Lung (tissue), 12 donors: ENCODE data around the gene FTCDNL1. TPM values are rescaled to one million over a fixed set of nuclear protein-coding genes. Genes with fewer than 3 reads are reported as not detected.

Experiments used
- ATAC-seq: fragments of 200-7000 bp; cut with Tn5 transposase; one replicate; pipeline ENCODE4 v1.9.1; 2020; ENCODE audit warnings: moderate number of reproducible peaks; ENCODE audit not compliant: insufficient read depth, low FRiP score
- DNase-seq, 3 donors: peaks; one replicate each; pipeline ENCODE4 v3.0.0-alpha.2; 2013 to 2017
- H3K27ac ChIP-seq, 2 donors: one replicate each; pipeline ENCODE4 v1.5.1; 2013; ENCODE audit warnings: mild to moderate bottlenecking in 2 of 2, moderate library complexity in 2 of 2, control low read depth in 1 of 2, inconsistent platforms in 1 of 2, low read depth in 1 of 2, low read length in 1 of 2
- H3K27me3 ChIP-seq, 3 donors: one replicate each; pipeline ENCODE4 v1.5.1; 2013; ENCODE audit warnings: low read length in 2 of 3; ENCODE audit not compliant: control insufficient read depth in 3 of 3, insufficient read depth in 3 of 3
- H3K36me3 ChIP-seq, 4 donors: one replicate each; pipeline ENCODE4 v1.5.1; 2013; ENCODE audit warnings: low read length in 4 of 4, mild to moderate bottlenecking in 1 of 4, moderate library complexity in 1 of 4; ENCODE audit not compliant: control insufficient read depth in 4 of 4, insufficient read depth in 4 of 4
- H3K4me1 ChIP-seq, 5 donors: one replicate each; pipeline ENCODE4 v1.5.1; 2013; ENCODE audit warnings: low read length in 5 of 5, mild to moderate bottlenecking in 2 of 5, moderate library complexity in 1 of 5; ENCODE audit not compliant: control insufficient read depth in 5 of 5, insufficient read depth in 5 of 5
- H3K4me3 ChIP-seq: one replicate; pipeline ENCODE4 v1.5.1; 2013; ENCODE audit warnings: mild to moderate bottlenecking, control low read depth, moderate library complexity
- H3K9ac ChIP-seq, 2 donors: one replicate each; pipeline ENCODE4 v1.5.1; 2013; ENCODE audit warnings: low read length in 2 of 2, control low read depth in 1 of 2; ENCODE audit not compliant: insufficient read depth in 1 of 2
- H3K9me3 ChIP-seq, 4 donors: one replicate each; pipeline ENCODE4 v1.5.1; 2013; ENCODE audit warnings: low read length in 3 of 4, mild to moderate bottlenecking in 1 of 4, moderate library complexity in 1 of 4; ENCODE audit not compliant: control insufficient read depth in 4 of 4, insufficient read depth in 3 of 4
- CTCF ChIP-seq: IDR thresholded peaks from 2 replicates; pipeline ENCODE4 v1.5.1; 2012; ENCODE audit warnings: mild to moderate bottlenecking; ENCODE audit errors: control extremely low read depth, extremely low read depth
- WGBS, 2 donors: extraction: QIAGEN DNeasy Blood & Tissue Kit; methylation state at CpG; one replicate each; pipeline ENCODE4 v1.1.7; 2013; 5-methylcytosine and 5-hydroxymethylcytosine counted together
- polyA plus RNA-seq, 2 donors: library from polyadenylated mRNA; stranded (reverse); fragments of 200-250 nt; gene quantifications; one replicate each; pipeline ENCODE4 v1.2.1, GENCODE V29; 2013
- total RNA-seq, 2 donors: library from RNA; depleted of rRNA in 1 of 2; stranded (reverse); fragments of >200 nt in 1 of 2; gene quantifications; one replicate each; pipeline ENCODE4 v1.2.1, GENCODE V29; 2014 to 2021
- donor health status: control.
- donor health status: control.
- donor health status: Bipolar disorder and iron deficiency.
- donor health status: healthy.
- donor health status: DM: yes; HTN: yes; CAD: no.

The FTCDNL1 gene
- total and polyA plus RNA-seq, 4 donors = 1.3 to 2.8 (median 1.8) TPM

- Histone ChIP-seq H3K9ac (no peak overlapping the region), H3K9me3 (no peaks in the 10 kb centered on the region), H3K36me3 (no peaks in the 10 kb centered on the region), H3K27me3 (no peaks in the 10 kb centered on the region), H3K27ac (no peak overlapping the region), H3K4me3 (no peak overlapping the region), H3K4me1 (peaks cover 0 to 18% (median 0%) of the 10 kb centered on the region in 5 donors)
- no peak for TF ChIP-seq CTCF
- DNase-seq = no peak
- 89 to 94% methylated on average over 11 of the region's 11 CpGs for WGBS, 2 donors
- ATAC-seq = no peak
Measured at GRCh38 chr2:199744724-199745123, 106.3 kb downstream of the FTCDNL1 start.

- no peak overlapping the region for H3K9ac ChIP-seq
- no peak overlapping the region for H3K4me3 ChIP-seq
- TF ChIP-seq CTCF = no peak
- ATAC-seq (no peak), DNase-seq (no peak)
- H3K27me3 ChIP-seq = no peaks in the 10 kb centered on the region
- H3K36me3 ChIP-seq = no peaks in the 10 kb centered on the region
- H3K4me1 ChIP-seq = peaks cover 0 to 23% (median under 1%) of the 10 kb centered on the region in 5 donors
- no peak overlapping the region for H3K27ac ChIP-seq
- no peaks in the 10 kb centered on the region for H3K9me3 ChIP-seq
- WGBS, 2 donors = 65% methylated on average over 5 of the region's 5 CpGs
Measured at GRCh38 chr2:199744260-199744659, 106.7 kb downstream of the FTCDNL1 start.

- ATAC-seq (no peak), DNase-seq (no peak)
- WGBS, 2 donors = 78 to 80% methylated on average over 5 of the region's 5 CpGs
- Histone ChIP-seq H3K36me3 (no peaks in the 10 kb centered on the region), H3K9ac (no peak overlapping the region), H3K9me3 (no peaks in the 10 kb centered on the region), H3K4me3 (no peak overlapping the region), H3K27me3 (no peaks in the 10 kb centered on the region), H3K27ac (no peak overlapping the region), H3K4me1 (peaks cover 0 to 29% (median 7%) of the 10 kb centered on the region in 5 donors)
- TF ChIP-seq CTCF = no peak
Measured at GRCh38 chr2:199743415-199744120, 107.4 kb downstream of the FTCDNL1 start.

- no peak overlapping the region for H3K9ac ChIP-seq
- no peaks in the 10 kb centered on the region for H3K36me3 ChIP-seq
- ATAC-seq = no peak
- peaks cover 0 to 32% (median 13%) of the 10 kb centered on the region in 5 donors for H3K4me1 ChIP-seq
- no peak overlapping the region for H3K27ac ChIP-seq
- H3K27me3 ChIP-seq = no peaks in the 10 kb centered on the region
- TF ChIP-seq CTCF = no peak
- no peak for DNase-seq
- WGBS, 2 donors = 90 to 91% methylated on average over 2 of the region's 2 CpGs
- no peaks in the 10 kb centered on the region for H3K9me3 ChIP-seq
- H3K4me3 ChIP-seq = no peak overlapping the region
Measured at GRCh38 chr2:199742884-199743283, 108.1 kb downstream of the FTCDNL1 start.
